ENCODE measurements around the gene FADD.
"Not testable (repeated sequence)": the region's sequence is repeated elsewhere in the genome, so short reads cannot be mapped to it uniquely, and the experiment has no call there.

FADD gene

DNA sequence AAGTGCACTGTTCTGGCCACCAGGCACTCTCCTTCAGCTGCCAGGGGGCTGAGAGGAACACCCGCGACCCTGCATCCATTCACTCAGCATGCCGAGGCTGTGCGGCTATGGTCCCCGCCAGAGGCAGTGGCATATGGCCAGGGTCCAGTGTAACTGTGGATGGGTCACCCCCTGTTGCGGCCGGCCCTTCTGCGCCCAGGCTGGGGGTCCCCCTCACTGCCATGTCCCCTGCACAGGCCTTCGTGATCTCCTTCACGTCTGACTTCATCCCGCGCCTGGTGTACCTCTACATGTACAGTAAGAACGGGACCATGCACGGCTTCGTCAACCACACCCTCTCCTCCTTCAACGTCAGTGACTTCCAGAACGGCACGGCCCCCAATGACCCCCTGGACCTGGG, 20.8 kb upstream of the FADD start:
- DNase-seq (ENCODE audit: low spot score), result no peak

DNA sequence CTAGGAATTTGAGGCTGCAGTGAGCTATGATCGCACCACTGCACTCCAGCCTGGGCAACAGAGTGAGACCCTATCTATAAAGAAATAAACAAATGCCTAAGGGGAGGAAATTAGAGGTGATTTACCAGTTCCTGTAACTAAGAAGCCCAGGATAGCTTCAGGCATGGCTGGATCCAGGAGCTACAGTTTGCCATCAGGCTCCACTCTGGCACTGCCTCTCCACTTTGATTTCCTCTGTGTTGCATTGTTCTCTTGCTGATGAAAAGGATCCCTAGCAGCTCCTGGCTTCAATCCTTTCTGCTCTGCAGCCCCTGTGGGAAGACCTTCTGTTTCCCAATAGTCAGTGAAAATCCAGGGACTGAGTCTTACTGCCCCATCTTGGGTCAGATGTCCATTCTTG, 20.1 kb upstream of the FADD start:
- no peak for DNase-seq (ENCODE audit: low spot score)

DNA sequence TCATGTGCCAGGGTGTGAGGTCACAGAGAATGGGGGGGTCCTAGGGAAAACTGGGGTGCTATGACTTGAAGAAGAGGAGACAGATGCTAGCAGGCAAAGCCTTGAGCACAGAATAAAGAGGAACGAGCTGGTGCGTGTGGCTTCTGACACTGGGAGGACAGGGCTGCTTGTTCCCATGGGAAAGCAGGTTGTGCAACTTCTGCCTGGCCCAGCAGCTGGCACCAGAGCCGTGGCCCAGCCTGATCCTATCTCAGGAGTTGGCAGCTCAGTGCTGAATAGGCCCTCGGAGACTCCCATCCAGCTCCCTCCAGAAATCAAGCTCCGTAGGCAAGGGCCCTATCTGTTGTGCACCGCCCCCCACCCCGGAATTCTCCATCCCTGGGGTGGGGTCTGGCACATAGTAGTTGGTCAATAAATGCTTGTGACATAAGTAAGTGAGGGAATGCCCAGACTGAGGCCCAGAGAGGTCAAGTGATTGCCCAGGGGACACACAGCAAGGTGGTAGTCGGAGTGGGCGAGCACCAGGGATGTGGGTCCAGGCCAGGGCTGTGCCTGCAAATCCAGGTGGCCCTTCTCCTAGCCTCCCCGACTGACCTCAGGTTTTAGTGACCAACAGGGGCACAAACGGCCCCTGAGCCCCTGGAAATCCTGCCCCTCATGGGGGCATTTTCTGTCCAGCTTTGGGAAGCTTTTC, 19.5 kb upstream of the FADD start:
- no peak for DNase-seq (ENCODE audit: low spot score)

DNA sequence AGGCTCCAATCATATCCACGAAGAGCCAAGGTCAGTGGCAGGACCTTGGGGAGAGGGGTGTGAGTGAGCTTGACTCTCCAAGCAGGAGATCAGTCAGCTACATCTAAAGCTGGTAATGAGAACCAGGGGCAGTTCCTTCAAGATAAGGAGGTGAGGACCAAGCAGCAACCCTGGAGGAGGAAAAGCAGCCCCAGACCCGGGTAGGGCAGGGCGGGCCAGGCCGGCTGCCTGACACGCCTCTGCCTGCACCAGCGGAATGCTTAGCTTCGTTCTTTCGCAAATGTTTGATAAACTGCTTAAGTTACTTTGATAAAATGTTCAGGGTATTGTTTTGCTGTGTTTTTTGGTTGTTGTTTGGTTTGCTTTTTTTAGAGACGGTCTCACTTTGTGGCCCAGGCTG, 18.7 kb upstream of the FADD start:
- no peak for DNase-seq (ENCODE audit: low spot score)

DNA sequence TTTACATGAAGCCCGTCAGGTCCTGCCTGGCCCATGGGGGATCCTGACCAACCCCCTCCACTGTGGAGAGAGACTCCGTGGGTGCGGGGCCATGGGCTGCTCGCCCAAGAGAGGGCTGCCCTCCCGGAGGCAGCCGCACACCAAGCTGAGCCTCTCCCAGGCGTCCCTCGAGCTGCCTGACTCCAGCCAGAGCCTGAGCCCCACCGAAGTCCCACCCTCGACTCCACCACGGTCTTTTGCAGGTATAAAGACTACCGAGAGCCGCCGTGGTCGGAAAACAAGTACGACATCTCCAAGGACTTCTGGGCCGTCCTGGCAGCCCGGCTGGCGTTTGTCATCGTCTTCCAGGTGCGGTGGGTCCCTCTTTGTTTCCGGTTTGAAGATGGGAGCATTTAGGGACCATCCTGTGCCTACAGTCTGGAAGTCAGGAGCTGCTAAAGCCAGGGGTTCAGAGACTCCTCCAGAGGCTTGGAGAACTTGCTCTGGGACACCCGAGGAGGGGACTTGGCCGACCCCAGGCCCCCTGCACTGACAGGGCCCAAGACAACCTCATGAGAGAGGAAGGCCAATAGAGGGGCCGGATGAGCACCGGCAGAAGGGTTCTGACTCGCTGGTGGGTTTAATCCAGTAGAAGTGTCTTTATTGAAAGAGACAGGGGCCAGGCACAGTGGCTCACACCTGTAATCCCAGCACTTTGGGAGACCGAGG, 17.6 kb upstream of the FADD start:
- DNase-seq (ENCODE audit: low spot score), result no peak

DNA sequence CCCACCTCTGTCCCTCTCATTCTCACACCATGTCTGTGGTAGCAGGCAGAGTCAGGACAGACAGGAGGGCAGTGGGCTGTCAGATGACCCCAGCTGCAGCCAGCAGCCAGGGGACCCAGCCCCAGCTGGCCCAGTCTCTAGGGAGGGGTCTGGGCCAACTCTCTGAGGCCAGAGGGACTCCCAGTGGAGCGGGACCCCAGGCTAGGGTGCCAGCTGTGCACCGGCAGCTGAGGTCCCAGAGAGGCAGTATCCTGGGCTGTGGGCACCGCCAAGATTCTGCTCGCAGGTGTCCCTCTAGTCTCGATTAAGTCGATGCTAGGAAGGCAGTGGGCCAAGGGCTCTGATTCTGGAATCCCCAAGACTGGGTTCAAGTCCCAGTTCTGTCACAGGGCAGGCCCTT, 16.7 kb upstream of the FADD start:
- no peak for DNase-seq (ENCODE audit: low spot score)

DNA sequence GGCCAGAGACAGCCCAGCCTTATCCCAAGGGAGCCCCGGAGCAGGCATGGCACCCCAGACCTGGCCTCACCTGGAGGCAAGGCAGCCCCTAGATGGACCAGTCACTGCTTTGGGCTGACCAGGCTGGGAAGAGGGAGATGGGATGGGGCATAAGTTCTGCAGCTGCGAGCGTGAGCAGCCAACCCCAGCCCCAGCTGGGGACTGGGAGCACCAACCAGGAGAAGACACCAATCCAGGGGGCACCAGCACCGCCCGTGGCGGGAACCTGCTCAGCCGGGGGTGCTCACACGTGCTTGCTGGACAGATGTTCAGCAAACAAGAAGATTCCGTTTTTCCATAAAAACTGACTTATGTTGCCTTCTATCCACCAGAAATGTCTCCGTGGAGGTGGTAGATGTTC, 16.2 kb upstream of the FADD start:
- DNase-seq (ENCODE audit: low spot score), result no peak

DNA sequence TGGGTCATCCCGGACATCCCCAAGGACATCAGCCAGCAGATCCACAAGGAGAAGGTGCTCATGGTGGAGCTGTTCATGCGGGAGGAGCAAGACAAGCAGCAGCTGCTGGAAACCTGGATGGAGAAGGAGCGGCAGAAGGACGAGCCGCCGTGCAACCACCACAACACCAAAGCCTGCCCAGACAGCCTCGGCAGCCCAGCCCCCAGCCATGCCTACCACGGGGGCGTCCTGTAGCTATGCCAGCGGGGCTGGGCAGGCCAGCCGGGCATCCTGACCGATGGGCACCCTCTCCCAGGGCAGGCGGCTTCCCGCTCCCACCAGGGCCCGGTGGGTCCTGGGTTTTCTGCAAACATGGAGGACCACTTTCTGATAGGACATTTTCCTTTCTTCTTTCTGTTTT, 15.3 kb upstream of the FADD start:
- DNase-seq (ENCODE audit: low spot score), result no peak

DNA sequence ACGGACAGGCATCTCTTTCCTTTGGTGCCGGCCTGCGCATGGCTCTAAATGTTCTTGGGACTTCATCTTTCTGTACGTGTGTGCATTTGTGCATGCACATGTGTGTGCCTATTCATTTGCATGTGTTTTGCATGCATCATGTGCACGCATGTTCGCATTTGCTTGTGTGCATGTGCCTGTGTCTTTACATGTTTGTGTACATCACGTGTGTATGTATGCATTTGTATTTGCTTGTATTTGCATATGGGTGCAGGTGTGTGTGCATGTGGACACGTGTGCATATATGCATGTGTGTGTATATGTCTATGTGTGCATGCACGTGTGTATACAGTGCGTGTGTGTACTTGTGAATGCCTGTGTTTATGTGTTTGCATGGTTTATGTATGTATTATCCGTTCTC, 13.5 kb upstream of the FADD start:
- no peak for DNase-seq (ENCODE audit: low spot score)

DNA sequence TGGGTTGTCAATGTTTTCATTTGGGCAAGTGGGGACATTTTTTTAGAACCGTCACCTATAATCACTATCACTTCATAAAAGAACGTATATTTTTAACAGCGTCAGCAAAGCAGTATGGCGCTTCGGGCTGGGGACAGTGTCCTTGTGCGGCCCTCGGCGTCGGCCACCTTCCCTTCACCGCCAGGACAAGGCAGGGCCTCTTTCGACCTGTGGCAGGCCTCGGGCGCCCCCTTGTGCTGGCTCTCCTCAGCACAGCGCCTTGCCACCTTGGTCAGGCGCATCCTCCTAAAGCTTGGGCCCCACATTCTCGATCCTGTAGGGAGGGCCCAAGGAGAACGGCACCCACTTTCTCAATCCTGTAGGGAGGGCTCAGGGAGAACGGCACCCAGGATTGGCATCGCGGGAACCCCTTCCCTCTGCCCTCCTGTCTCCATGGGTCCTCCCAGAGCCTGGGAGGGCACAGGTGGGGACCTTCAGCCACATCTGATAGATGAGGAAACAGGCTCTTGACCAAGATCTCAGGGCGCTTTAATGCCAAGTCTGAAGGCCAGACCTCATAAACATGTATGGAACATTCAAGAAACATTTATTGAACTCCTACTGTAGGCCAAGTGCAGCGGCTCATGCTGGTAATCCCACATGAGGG, 11.5 kb upstream of the FADD start:
- DNase-seq (ENCODE audit: low spot score), result peak; percentile 89

DNA sequence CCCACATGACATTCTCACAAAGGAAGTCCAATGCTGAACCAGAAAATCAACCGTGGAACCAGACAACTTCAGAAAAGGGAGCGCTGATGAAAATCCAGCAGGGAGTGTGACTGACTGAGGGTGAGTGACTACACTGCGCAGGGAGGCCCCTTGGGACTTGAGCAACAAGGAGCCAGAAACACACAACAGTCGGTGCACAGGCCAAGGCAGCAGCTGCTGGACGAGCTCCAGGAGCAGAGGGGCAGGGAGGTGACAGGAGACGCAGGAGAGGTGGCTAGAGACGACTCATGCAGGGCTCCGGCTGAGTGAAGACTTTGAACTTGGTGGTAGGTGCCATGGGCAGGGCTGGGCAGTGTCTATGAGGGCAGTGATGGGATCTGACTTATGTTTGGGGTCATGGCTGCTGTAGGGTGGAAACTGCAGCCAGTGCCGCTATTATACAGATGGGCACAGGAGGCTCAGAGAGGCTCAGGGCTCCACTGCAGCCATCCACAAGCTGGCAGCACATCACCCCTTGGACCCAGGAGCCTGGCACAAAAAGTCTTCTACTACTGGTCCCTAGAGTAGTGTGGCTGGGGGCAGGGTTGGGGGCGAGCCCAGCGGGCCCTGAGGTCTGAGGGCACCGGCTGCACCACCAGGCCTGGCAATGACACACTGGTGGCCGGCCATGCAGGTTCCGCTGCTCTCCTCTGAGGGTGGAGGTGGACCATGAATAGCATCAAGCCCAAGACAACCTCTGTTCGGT, 10.3 kb upstream of the FADD start:
- no peak for DNase-seq (ENCODE audit: low spot score)

DNA sequence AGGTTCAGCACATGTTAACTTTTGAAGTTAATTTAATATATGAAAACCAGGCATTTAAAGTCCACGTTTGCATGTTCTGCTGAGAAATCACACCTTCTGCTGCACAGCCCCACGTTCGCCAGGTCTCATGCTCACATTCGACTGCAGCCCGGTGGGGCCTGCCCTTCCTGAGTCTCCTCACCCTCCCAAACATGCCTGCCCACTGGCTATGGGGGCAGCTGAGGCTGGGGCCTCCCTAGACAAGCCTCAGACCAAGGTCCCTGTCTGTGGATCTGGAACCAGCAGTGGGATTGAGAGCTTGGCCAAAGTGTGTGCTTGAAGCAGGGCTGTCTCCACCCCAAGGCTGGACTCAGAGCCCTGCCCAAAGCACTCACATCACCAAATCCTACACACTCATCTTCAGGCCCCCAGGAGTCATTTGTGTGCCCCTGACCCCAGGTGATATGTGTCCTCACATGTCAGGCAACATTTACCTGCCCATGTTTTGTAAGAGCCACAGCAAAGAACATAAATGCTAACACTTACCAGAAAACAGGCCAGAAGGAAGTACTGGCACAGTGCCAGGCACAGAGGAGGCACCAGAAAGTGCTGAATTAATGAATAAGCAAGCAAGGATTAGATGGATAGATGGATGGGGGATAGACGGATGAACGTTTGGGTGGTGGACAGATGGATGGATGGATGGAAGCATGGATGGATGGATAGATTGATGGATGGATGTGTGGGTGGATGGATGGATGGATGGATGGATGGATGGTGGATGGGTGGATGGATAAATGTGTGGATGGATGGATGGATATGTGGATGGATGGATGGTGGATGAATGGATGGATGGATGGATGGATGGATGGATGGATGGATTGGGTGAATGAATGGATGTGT, 9.4 kb upstream of the FADD start:
- no peak for DNase-seq (ENCODE audit: low spot score)

DNA sequence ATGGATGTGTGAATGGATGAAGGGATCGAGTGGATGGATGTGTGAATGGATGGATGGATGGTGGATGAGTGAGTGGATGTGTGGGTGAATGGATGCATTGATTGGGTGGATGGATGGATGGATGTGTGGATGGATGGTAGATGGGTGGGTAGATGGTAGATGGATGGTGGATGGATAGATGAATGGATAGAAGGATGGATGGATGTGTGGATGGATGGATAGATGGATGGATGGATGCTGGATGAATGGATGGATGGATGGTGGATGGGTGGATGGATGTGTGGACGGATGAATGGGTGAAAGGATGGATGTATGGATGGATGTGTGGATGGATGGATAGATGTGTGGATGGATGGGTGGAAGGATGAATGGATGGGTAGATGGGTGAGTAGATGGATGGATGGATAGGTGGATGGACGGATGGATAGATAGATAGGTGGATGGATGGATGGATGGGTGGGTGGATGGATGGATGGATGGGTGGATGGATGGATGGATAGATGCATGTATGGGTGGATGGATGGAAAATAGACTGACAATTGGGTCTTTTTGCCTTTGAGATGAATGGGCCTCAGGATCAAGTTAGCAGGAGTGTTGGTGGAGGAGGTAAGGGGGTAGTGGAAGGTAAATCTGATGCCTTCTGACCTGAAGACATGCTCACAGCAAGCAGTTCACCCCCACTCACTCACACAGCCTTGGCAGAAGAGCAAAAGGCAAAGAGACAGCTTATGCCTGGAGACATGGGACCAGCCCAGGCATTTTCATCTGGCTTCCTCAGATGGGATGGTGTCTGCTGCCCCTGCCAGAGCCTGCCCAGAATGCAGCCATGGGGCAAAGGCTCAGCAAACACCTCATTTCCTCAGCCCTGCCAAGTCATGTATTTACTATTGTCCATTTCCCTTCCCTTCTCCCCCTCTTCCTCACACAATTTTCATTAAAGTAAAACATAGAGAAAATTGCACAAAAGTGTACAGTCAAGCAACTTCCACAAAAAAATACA, 8.0 kb upstream of the FADD start:
- DNase-seq (ENCODE audit: low spot score), result no peak

DNA sequence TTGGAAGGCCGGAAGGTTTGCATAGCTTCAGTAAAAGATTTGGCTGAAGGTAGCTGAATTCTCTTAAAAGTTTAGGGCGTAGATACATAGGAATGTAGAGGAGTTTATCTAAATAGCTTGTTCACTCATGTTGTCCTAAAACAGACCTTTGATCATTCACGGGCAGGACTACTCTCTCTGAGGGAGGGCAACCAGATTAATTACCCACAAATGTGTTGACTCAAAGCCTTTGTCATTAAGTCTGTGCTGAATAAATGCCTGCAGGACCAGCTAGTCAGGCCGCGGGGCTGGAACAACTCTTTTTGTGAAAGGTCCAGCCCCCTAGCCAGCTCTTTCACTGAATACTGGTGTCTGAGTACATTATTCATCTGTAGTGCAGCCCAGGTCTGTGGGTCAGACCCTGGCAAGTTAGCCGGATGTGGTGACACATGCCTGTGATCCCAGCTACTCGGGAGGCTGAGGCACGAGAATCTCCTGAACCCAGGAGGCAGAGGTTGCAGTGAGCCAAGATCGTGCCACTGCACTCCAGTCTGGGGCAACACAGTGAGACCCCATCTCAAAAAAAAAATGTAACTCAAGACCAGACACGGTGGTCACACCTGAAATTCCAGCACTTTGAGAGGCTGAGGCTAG, 2.8 kb upstream of the FADD start:
- no peak for DNase-seq (ENCODE audit: low spot score)

DNA sequence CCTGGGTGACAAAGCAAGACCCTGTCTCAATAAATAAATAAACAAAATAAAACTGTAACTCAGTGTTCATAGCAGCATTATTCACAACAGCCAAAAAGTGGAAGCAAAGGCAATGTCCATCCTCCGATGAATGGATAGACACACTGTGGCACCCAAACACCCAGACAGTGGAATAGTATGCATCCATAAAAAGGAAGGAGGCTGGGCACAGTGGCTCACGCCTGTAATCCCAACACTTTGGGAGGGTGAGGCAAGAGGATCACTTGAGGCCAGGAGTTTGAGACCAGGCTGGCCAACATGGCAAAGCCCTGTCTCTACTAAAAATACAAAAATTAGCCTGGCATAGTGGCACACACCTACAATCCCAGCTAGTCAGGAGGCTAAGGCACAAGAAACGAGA, 2.0 kb upstream of the FADD start:
- DNase-seq (ENCODE audit: low spot score), result not testable (repeated sequence)

DNA sequence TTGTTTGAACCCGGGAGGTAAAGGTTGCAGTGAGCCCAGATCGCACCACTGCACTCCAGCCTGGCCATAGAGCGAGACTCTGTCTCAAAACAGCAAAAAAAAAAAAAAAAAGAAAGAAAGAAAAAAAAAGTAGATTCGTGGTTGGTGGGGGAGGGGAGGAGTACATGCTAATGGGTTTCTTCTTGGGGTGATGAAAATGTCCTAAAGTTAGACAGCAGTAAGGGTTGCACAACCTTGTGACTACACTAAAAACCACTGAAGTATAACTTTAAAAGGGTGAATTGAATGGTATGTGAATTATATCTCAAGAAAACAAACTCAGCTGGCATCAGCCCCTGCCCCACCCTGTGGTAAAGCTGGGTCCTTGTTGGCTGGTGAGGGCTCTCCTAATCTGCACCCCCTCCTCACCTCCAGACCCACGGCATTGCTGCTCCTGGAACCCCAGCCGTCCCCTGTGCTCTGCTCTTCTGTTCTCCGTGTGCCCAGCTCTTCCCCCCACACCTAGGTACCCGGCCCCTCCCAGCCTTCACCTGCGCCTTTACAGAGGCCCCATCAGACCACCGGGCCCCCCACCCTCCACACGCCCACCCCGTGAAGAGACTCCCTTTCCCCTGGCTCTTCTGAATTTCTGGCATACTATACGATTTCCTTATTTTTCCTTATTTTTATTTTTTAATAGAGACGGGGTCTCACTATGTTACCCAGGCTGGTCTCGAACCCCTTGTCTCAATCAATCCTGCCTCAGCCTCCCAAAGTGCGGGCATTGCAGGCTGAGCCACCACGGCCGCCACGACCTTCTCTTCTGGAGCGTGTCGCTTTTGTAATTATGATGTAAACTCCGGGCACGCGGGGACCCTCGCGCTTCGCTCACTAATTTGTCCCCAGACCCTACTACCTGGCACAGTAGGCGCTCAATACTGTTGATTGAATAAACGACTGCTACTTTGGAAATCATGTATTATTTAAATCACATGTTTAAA, 924 bp upstream of the FADD start:
- DNase-seq (ENCODE audit: low spot score), result no peak

DNA sequence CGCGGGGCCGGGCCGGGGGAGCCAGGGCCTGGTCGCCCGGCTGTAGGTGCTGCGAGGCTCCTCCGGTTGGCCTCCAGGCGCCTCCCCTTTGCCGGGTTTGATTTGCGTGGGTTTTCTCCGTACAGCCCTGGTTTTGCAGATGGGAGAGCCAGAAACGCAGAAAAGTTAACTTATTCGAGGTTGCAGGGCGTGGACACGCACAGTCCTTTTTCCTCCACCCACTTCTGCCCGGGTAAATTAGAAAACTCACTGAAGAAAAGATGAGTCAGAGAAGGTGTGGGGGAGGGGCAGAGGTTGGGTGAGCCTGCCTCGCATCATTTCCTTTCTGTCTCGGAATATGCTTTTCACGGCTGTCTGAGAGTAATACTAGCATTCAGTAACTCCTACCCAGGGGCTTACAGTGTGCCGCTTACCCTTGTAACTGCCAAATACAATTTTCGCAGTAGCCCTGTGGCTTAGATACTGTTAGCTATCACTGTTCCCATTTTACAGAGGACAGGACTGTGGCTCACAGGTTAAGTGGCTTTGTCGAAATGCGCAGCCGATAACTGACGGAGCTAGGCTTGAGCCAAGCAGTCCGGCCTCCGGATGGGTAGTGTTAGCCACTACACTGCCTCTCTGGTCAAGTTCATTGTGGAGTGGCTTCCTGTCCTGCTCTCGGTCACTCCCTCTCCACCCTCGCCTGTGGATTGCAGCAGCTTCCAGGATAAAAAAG, 812 bp downstream of the FADD start:
- DNase-seq (ENCODE audit: low spot score), result no peak

DNA sequence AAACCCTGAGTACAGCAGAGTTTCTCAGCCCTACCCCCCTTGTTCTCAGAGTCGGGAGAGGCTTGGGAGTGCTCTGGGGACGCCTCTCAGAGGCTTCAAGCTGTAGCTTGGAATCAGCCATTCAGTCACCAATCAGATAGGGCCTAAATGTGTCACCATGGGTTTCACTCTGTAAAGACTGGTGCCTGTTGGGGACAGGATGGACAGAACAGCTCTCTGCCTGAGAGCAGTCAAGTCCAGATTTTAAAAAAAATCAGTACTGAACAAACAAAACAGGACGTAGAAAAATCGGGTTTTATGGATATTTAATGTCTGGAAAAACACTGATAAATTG, 1.3 kb downstream of the FADD start:
- no peak for DNase-seq (ENCODE audit: low spot score)

Measured in iPS-NIHi11 (cell line).